ENCODE measurements around the gene DPEP2.
"Not testable (repeated sequence)": the region's sequence is repeated elsewhere in the genome, so short reads cannot be mapped to it uniquely, and the experiment has no call there.

The DPEP2 gene, protein sequence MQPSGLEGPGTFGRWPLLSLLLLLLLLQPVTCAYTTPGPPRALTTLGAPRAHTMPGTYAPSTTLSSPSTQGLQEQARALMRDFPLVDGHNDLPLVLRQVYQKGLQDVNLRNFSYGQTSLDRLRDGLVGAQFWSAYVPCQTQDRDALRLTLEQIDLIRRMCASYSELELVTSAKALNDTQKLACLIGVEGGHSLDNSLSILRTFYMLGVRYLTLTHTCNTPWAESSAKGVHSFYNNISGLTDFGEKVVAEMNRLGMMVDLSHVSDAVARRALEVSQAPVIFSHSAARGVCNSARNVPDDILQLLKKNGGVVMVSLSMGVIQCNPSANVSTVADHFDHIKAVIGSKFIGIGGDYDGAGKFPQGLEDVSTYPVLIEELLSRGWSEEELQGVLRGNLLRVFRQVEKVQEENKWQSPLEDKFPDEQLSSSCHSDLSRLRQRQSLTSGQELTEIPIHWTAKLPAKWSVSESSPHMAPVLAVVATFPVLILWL

GRCh38 chr16:67998779-67999688, at the start of gene DPEP2:
Gene DPEP2 (minus strand): TSS chr16:67999484. CDS start chr16:67993212, 6,272 bp downstream.
- not testable (repeated sequence) for DNase-seq

- no peak for DNase-seq
Measured at GRCh38 chr16:68047987-68048386, 48.7 kb upstream of the DPEP2 start.

GRCh38 chr16:68046106-68046505, 46.8 kb upstream of the DPEP2 start:
- DNase-seq: no peak

GRCh38 chr16:68041783-68042182, 42.5 kb upstream of the DPEP2 start:
- no peak for DNase-seq

DNA sequence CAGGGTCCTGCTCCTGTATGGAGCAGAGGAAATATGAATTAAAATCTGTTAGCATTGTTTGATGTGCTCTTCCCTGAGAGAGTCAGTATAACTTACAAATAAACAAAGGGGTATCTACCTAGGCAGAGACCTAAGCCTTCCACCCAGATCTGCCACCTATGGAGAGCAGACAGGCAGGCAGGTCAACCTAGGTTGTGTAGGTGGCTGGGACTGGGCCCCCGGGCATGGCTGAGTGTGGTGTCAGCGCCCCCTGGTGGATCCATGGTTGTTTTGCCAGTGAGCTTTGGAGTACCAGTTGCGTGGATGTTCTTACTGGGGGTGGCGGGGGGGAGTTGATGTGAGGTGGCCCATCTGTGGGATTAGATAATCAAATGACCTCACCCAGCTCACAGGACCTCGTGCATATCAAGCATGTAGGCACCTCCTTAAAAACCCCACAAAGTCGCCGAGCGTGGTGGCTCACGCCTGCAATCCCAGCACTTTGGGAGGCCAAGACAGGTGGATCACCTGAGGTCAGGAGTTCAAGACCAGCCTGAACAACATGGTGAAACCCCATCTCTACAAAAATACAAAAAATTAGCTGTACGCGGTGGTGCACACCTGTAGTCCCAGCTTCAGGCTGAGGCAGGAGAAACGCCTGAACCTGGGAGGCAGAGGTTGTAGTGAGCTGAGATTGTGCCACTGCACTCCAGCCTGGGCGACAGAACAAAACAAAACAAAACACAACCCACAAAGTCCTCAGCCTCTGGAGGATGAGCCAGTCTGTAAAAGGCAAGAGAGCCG, 41.4 kb upstream of the DPEP2 start:
- peak; percentile 93 for DNase-seq

DNA sequence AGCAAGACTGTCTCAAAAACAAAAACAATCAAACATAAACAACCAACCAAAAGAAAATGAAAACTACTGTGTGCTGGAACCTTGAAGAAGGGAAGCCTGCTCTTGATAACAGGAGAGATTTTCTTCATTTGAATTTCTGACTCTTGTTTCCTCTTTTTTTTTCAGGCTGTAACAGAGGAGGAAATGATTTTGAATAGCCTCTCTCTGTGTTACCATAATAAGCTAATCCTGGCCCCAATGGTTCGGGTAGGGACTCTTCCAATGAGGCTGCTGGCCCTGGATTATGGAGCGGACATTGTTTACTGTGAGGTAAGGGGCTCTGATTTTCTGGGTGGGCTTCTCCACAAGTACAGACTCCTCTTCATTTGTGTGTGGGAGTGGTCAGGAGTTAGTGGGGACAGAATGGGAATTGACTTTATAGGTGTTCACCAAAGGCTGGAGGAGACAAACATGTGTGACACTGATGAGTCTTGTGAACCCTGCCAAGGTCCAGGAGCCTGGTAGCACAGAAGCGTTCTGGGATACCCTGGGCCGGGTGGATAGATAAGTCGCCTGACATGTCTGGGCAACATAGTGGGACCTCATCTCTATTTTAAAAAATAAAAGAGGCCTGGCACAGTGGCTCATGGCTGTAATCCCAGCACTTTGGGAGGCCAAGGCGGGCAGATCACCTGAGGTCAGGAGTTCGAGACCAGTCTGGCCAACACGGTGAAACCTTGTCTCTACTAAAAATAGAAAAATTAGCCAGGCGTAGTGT, 38.7 kb upstream of the DPEP2 start:
- DNase-seq: no peak

DNA sequence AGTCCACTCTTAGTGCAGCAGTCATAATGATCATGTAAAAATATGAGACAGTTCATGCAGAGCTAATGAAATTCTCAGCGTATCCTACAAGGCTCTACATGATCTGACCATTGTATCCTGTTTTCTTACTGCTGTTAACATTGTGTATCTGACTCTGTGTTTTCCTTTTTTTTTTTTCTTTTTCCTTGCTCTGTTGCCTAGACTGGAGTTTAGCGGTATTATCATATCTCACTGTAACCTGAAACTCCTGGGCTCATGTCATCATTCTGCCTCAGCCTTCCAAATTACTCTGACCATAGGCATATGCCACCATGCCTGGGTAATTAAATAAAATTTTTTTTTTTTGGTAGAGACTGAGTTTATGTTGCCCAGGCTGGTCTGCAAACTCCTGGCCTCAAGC, 35.9 kb upstream of the DPEP2 start:
- DNase-seq: no peak

GRCh38 chr16:68033101-68033500, 33.8 kb upstream of the DPEP2 start:
- DNase-seq: no peak

- no peak for DNase-seq
Measured at GRCh38 chr16:68031951-68032350, 32.7 kb upstream of the DPEP2 start.

- not testable (repeated sequence) for DNase-seq
Measured at GRCh38 chr16:68030108-68030507, 30.8 kb upstream of the DPEP2 start.

- DNase-seq: no peak
Measured at GRCh38 chr16:68028996-68029395, 29.7 kb upstream of the DPEP2 start.

DNA sequence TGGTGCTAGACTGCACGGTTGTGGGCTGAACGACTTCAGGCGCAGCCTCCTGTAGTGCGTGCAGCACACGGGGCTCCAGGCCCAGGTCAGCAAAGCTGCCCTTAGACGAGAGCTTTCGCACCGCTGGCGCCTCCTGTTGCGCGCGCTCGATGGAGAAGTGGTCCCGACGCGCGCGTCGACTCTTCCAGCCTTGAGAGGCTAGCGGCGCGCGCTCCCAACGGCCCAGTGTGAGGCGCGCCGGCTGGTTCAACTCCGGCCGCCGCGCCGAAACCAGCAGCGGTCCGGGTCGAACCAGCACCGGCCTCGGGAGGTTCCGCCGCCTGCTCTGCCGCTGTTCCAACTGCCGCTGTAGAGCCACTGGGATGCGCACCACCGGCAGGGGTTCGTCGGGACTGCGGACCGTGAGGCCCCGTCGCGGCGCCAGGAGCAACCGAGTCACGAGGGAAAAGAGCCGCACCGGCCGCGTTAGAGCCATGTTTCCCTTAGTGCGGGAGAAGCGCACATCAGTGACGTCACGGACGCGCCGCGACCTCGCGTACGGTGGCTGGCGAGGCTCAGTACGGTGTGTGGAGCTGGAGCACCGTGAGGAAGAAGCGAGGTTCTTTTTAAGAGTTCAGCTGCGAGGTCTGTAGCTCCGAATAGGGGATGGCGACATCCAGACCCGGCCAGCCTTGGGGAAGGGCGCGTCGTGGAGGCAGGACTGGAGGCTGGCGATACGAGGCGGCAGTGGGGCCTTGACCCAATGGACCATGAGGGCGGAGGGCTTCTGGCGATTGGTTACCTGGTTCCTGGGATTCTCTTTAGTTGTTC, 23.6 kb upstream of the DPEP2 start, which contains the start of the genes DDX28 and DUS2:
Gene DDX28, minus strand, starts transcription at position 505 of the 810 bp plus-strand sequence. Its CDS starts 30 bp downstream, at position 475.
Gene DUS2, plus strand, starts transcription at position 557 of the 810 bp plus-strand sequence. CDS start 14,740 bp downstream, outside the sequence.
- peak; percentile 94 for DNase-seq

GRCh38 chr16:68022278-68022727, 23.0 kb upstream of the DPEP2 start:
- no peak for DNase-seq

GRCh38 chr16:68021490-68021889, 22.2 kb upstream of the DPEP2 start:
- DNase-seq: no peak

GRCh38 chr16:68019167-68019680, 19.9 kb upstream of the DPEP2 start:
- no peak for DNase-seq

DNA sequence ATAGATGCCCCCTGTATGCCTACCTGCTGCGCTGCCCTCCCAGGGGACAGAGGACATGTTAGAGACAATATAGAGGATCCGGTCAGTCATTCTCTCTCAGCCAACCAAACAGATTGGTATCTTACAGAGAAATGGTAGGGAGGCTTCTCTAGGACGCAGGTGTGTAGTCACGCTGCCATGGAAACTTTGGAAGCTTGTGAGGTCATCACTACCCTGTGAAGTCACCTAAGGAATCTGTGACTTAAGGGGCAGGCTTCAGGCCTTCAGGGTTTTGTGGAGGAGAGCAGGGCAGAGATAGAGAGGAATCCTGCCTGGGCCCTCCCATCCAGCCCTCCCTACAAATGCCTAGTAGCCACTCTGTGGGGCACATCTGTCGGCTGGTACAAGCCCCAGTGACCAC, 16.4 kb upstream of the DPEP2 start, which contains the start of gene DPEP2NB:
Gene DPEP2NB, minus strand, starts transcription at position 231 of the 400 bp plus-strand sequence. Its CDS starts 141 bp downstream, at position 90.
- no peak for DNase-seq

GRCh38 chr16:68013440-68013839, 14.2 kb upstream of the DPEP2 start:
- no peak for DNase-seq

GRCh38 chr16:68009872-68010271, 10.6 kb upstream of the DPEP2 start:
- DNase-seq: not testable (repeated sequence)

- no peak for DNase-seq
Measured at GRCh38 chr16:68009157-68009735, 10.0 kb upstream of the DPEP2 start.

DNA sequence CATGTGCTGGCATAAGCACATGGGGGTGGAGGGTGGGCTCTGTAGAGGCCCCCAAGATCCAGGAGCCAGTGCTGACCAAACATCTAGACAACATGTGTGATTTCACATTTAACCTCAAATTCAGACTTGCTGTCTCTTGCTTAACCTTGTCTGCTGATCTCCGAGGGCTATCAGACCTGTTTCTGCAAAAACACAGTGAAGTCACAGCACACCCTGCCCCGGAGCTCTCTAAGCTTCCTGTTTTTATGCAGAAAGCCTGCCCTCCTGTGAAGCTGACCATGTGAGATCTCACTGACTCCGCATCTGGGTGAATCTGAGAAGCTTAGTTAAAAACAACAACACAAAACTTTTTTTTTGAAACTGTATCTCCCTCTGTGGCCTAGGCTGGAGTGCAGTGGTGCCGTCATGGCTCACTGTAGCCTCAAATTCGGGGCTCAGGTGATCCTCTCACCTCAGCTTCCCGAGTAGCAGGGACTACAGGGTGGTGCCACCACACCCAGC, 6.6 kb upstream of the DPEP2 start:
- DNase-seq: peak; percentile 75
